HG02852 (cell line): ENCODE measurements around the gene ASCL2.
A peak's percentile ranks its signal among the peaks of the same experiment; 100 is the strongest.

Experiments
- ATAC-seq: cut with Tn5 transposase; IDR thresholded peaks from one replicate; pipeline ENCODE4 v1.9.1; 2021; ENCODE audit warnings: mild to moderate bottlenecking, moderate library complexity; ENCODE audit not compliant: unreplicated experiment

ASCL2 gene

GRCh38 chr11:2275334-2276279 lies 5.2 kb upstream of the ASCL2 start:
- ATAC-seq: no peak

DNA sequence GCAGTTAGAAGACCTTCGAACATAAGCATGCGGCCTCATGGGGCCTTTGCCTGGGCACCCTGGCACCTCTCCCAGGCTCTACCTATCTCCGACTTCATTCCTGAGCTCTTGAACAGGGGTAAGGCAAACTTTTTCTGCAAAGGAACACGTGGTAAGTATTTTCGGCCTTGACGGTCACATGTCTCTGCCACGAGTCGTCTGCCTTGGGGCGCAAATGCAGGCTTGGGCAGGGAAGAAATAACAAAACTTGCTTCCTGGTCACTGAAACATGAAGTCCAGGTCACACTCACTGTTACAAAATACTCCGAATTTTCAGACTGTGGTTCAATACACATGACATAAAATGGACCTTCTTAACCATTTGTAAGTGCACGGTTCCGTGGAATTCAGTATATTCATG lies 3.4 kb upstream of the ASCL2 start:
- ATAC-seq: no peak

GRCh38 chr11:2273311-2273710 lies 2.9 kb upstream of the ASCL2 start:
- no peak for ATAC-seq

DNA sequence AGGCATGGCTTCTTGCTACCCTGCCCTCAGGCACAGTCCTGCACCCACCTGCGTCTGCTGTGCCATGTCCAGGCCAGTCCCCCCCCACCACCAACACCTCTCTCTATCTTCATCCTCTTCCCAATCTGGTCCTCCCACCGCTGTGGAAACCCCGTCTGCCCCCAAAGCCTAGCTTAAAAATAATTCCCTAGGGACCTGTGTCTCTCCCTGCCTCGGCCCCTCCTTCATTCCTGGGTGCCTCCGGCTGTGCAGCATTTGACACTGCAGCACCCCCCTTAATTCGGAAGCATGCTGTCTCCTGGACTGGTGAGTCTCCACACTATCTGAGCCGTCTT lies 2.5 kb upstream of the ASCL2 start:
- no peak for ATAC-seq

GRCh38 chr11:2272228-2272945 lies 2.0 kb upstream of the ASCL2 start:
- ATAC-seq: no peak

- ATAC-seq: no peak
Observed at GRCh38 chr11:2271327-2272227, 1.2 kb upstream of the ASCL2 start.

DNA sequence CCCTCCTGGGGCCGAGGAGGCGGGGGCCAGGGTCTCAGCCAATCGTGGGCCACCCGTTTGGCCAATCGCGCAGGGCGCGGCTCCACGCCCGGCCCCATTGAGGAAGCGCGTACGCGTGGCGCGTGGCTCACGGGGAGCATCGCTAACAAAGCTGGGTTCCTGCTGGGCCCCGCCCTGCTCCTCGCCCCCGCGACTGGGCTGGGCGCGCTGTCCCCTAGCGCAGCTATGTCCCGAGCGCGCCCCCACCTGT lies 614 bp upstream of the ASCL2 start:
- no peak for ATAC-seq

DNA sequence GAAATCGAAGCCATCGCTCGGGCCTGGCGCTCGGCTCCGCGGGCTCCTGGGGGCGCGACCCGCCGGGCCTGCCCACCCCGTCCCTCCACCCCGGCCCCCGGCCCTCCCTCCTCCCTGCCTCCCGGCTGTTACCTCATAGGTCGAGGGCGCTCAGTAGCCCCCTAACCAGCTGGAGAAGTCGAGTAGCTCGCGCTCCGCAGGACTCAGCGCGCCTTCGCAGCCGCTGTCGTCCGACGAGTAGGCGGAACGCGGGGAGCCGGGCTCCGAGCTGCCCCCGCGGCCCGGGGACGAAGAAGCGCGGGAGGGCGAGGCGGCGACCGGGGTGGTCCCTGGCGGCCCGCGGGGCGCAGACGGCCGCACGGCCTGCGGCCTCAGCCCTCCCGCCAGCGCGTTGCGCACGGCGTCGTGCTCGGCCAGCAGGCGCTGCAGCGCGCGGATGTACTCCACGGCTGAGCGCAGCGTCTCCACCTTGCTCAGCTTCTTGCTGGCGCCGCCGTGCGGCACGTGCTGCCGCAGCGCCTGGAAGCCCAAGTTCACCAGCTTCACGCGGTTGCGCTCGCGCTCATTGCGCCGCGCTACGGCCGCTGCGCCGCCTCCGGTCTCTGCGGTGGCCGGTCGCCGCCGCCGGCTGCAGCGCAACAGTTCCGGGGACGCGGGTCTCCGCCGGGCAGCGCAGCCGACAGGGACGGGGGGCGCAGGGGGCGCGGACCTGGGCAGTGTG lies 627 bp downstream of the ASCL2 start:
- no peak for ATAC-seq

GRCh38 chr11:2268729-2269600 lies 1.4 kb downstream of the ASCL2 start:
- ATAC-seq: no peak

DNA sequence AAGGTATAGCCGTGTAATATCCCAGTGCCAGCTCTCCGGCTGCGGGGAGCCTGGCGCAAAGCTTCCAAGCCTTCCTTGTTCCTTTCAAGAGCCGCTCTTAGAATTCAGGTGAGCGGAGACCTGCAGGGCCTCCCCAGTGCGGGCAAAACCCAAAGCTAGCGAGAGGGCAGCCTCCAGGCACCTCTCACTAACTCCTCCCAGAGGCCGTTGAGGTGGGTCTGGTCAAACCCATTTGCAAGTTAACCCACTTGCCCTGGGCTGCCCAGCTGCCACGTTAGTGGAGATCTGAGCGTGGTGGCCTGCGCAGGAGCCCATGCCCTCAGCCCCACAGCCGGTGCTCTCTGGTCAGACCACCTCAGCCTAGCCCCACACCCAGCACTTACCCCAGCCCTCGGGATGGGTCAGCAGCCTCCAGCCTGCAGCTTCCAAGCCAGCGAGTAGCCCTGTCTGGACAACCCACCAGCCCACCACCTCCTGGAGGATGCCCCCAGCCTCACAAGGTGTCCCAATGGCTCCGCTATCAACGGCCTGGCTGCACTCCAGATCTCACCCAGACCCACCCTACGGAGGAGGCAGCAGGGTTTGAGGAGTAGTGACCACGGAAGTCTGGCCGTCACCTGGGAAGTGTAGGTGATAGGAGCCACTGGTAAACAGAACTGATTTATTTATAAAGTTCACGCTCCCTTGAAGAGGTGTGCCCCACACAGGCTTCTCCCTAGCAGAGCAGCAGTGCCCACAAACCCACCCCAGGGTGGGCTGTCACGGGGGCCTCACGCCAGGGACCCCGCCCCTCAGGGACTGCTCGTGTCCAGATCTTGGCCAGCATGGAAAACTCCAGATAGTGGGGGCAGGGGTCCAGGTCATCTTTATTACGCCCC lies 2.3 kb downstream of the ASCL2 start:
- no peak for ATAC-seq

GRCh38 chr11:2267306-2267850 lies 3.0 kb downstream of the ASCL2 start:
- no peak for ATAC-seq

DNA sequence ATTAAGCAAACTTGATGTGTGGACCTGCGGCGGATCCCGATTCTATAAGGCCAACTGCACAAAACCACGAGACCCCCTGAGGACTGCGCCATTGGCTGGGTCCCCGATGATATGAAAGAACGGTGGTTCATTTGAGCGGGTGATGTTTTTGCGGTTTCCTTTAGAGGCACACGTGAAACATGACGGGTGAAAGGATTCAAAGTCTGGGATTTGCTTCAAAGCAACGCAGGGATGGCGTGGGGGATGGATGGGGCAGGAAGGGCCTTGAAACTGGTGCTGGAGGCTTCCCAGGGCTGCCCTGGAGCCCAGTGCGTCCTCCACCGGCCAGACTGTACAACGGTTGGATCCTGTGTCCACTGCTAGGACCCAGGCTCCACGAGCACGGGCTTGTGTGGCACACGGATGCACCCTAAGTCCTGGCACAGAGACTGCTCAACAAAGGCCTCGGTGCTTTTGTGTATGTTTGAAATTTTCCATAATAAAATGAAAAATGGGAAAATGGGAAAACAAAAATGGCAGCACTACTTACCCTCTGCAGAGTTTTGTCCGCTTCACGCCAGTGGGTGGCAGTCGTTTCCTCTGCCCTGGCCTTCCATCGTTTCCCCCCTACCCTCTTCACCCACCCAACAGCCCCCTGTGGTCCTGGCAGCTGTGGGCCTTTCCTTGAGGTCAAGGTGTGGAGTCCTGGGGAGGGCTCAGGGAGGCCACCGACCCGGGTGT lies 3.6 kb downstream of the ASCL2 start:
- no peak for ATAC-seq

- ATAC-seq: no peak
Observed at GRCh38 chr11:2265854-2266585, 4.4 kb downstream of the ASCL2 start.

DNA sequence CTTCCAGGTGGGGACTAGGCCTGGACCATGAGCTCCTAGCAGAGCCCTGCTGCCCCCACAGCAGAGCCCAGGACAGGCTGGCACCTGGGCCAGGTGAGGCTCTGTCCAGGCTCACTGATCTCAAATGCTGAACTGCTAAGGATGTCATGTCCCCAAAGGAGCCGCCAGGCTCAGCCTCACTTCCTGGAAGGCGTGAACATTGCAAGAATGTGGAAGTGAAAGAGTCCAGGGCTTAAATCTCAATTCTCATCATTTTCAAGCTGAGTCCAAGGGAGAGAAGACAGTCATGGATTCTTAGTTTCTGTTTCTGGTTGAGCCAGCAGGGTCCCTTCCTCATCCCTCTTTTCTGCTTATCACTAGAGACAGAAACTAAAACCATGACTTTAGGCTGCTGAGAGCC lies 5.0 kb downstream of the ASCL2 start:
- ATAC-seq: peak; percentile 49

DNA sequence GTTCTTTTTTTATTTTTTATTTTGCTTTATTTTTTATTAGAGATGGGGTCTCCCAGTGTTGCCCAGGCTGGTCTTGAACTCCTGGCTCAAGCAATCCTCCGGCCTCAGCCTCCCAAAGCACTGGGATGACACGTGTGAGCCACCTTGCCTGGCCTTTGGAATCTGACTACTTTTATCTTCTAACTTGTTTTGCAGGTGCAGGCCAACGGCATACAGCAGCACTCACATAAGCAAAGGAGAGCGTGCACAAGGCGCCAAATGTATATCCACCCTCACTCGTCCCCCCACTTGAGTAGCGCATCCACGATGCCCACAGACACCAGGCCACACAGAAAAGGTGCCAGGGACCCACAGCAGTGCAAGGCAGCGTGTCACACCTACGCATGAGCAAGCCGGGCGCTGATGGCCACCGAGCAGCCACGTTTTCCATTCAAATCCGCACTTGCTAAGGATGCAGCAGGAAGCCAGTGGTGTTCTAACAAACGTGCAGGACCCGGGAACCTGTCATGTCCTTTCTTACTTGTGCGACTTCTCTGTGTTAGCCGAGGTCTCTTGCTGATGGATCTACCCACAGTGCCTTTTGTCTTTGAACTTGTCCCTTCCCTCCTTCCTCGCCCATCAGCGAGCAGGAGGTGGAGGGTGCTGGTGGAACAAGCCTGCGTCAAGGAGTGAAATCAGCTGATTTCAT lies 5.9 kb downstream of the ASCL2 start:
- ATAC-seq: no peak

GRCh38 chr11:2263724-2264360 lies 6.5 kb downstream of the ASCL2 start:
- no peak for ATAC-seq
